ENCODE results near the gene CEACAM3.
"Not testable (repeated sequence)": the region's sequence is repeated elsewhere in the genome, so short reads cannot be mapped to it uniquely, and the experiment has no call there.

The CEACAM3 gene

GRCh38 chr19:41771410-41771809 lies 25.0 kb upstream of the CEACAM3 start:
- Histone ChIP-seq H3K9ac (ENCODE audit: low read depth, low read length) (no peak overlapping the region), H3K4me1 (ENCODE audit: control insufficient read depth, insufficient read depth, low read length) (no peaks in the 10 kb centered on the region), H3K4me3 (ENCODE audit: low read length) (no peak overlapping the region), H3K4me2 (ENCODE audit: low read length) (no peak overlapping the region), H3K27me3 (ENCODE audit: control insufficient read depth, insufficient read depth, low read length) (peaks cover 9% of the 10 kb centered on the region), H3K9me3 (replicated peaks; ENCODE audit: low read length) (no peaks in the 10 kb centered on the region), H3K36me3 (ENCODE audit: insufficient read depth, low read length) (no peaks in the 10 kb centered on the region)

GRCh38 chr19:41774515-41774980 lies 21.8 kb upstream of the CEACAM3 start:
- Histone ChIP-seq H3K9ac (ENCODE audit: low read depth, low read length) (no peak overlapping the region), H3K4me2 (ENCODE audit: low read length) (no peak overlapping the region), H3K4me3 (ENCODE audit: low read length) (no peak overlapping the region), H3K36me3 (ENCODE audit: insufficient read depth, low read length) (no peaks in the 10 kb centered on the region), H3K4me1 (ENCODE audit: control insufficient read depth, insufficient read depth, low read length) (no peaks in the 10 kb centered on the region), H3K27me3 (ENCODE audit: control insufficient read depth, insufficient read depth, low read length) (peaks cover 15% of the 10 kb centered on the region), H3K9me3 (replicated peaks; ENCODE audit: low read length) (no peaks in the 10 kb centered on the region)

DNA sequence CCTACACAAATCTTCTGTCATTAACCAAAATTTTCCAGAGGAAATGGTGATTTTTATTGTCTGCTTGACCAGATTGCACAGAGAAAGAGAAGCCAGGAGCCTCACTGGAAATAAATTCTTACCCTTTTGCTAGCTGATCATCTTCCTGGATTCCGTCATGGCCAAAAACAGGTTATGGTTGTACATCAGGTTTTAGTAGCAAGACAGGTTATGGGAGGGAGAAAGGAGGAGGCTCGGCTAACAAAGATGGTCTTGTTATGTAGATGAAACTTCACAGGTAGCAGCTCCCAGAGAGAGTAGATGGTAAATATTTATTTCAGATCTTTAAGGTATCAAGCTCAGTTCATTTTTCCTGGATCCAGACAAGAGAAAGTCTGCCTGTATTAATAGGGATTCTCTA lies 19.7 kb upstream of the CEACAM3 start:
- H3K4me3 ChIP-seq (ENCODE audit: low read length): no peak overlapping the region
- H3K36me3 ChIP-seq (ENCODE audit: insufficient read depth, low read length): no peaks in the 10 kb centered on the region
- no peaks in the 10 kb centered on the region for H3K4me1 ChIP-seq (ENCODE audit: control insufficient read depth, insufficient read depth, low read length)
- H3K4me2 ChIP-seq (ENCODE audit: low read length): no peak overlapping the region
- H3K9ac ChIP-seq (ENCODE audit: low read depth, low read length): no peak overlapping the region
- H3K27me3 ChIP-seq (ENCODE audit: control insufficient read depth, insufficient read depth, low read length): peaks cover 19% of the 10 kb centered on the region
- no peaks in the 10 kb centered on the region for H3K9me3 ChIP-seq (replicated peaks; ENCODE audit: low read length)

- H3K9me3 ChIP-seq (replicated peaks; ENCODE audit: low read length): no peaks in the 10 kb centered on the region
- no peak overlapping the region for H3K4me3 ChIP-seq (ENCODE audit: low read length)
- H3K9ac ChIP-seq (ENCODE audit: low read depth, low read length): no peak overlapping the region
- no peaks in the 10 kb centered on the region for H3K36me3 ChIP-seq (ENCODE audit: insufficient read depth, low read length)
- H3K4me1 ChIP-seq (ENCODE audit: control insufficient read depth, insufficient read depth, low read length): no peaks in the 10 kb centered on the region
- no peak overlapping the region for H3K4me2 ChIP-seq (ENCODE audit: low read length)
- peaks cover 32% of the 10 kb centered on the region for H3K27me3 ChIP-seq (ENCODE audit: control insufficient read depth, insufficient read depth, low read length)
These were observed 12.8 kb upstream of the CEACAM3 start for GRCh38 chr19:41783612-41784011.

DNA sequence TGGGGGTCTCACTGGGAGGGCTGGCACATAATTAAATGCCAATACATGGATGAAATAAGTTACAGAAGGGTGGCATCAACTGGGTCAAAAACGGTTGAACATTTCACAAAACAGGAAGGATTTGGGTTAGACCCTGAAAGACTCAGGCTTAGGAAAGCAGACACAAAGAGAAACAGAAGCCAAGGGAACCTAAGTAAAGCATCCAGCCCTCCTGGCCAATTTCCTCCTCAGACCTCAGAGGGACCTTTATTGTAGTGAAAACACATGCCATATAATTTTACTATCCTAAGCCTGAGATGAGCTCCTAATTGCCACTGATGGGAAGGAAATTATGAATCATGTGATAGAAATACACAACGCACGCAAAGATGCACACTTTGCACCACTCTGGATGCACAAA lies 12.1 kb upstream of the CEACAM3 start:
- Histone ChIP-seq H3K27me3 (ENCODE audit: control insufficient read depth, insufficient read depth, low read length) (peaks cover 32% of the 10 kb centered on the region), H3K36me3 (ENCODE audit: insufficient read depth, low read length) (no peaks in the 10 kb centered on the region), H3K9ac (ENCODE audit: low read depth, low read length) (no peak overlapping the region), H3K4me1 (ENCODE audit: control insufficient read depth, insufficient read depth, low read length) (no peaks in the 10 kb centered on the region), H3K9me3 (replicated peaks; ENCODE audit: low read length) (no peaks in the 10 kb centered on the region), H3K4me3 (ENCODE audit: low read length) (no peak overlapping the region), H3K4me2 (ENCODE audit: low read length) (no peak overlapping the region)

DNA sequence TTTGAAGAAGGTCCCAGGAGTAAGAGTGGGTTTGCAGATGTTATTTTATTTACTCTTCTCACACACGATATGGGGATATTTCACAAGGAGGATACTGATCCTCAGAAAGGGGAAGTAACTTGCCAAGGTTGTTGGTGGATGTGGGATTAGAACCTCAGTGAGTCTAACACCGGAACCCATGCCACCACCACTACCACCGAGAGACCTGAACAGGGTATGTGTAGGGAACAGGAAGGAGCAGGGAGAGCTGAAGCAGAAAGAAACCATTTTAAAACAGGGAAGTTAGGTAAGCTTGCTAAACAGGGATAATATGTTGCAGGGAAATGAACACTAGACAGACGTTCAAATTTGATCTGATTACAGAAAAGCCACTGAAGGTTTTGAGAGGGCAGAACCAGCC lies 11.6 kb upstream of the CEACAM3 start:
- Histone ChIP-seq H3K36me3 (ENCODE audit: insufficient read depth, low read length) (no peaks in the 10 kb centered on the region), H3K4me1 (ENCODE audit: control insufficient read depth, insufficient read depth, low read length) (no peaks in the 10 kb centered on the region), H3K4me2 (ENCODE audit: low read length) (no peak overlapping the region), H3K9me3 (replicated peaks; ENCODE audit: low read length) (no peaks in the 10 kb centered on the region), H3K4me3 (ENCODE audit: low read length) (no peak overlapping the region), H3K9ac (ENCODE audit: low read depth, low read length) (no peak overlapping the region), H3K27me3 (ENCODE audit: control insufficient read depth, insufficient read depth, low read length) (peaks cover 32% of the 10 kb centered on the region)

DNA sequence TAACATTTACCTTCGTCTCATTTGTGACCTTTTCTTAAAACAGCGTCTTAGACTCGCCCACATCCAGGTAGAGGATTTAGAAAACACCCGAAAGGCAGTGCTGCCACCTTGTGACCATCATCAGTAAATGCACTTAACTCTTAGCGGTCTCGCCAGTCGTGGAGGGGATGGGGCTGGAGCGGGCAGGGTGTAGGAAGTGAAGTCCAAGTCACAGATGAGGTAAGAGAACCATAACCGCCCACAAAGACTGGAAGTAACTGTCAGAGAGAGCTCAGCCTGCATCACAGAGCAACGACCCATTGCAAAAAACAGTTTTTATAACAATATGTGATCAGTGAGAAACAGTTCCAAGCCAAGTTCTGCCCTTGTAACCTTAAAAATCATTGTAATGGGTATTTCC lies 10.7 kb upstream of the CEACAM3 start:
- Histone ChIP-seq H3K4me1 (ENCODE audit: control insufficient read depth, insufficient read depth, low read length) (no peaks in the 10 kb centered on the region), H3K36me3 (ENCODE audit: insufficient read depth, low read length) (no peaks in the 10 kb centered on the region), H3K27me3 (ENCODE audit: control insufficient read depth, insufficient read depth, low read length) (peaks cover 28% of the 10 kb centered on the region), H3K9me3 (replicated peaks; ENCODE audit: low read length) (no peaks in the 10 kb centered on the region), H3K4me2 (ENCODE audit: low read length) (no peak overlapping the region), H3K9ac (ENCODE audit: low read depth, low read length) (no peak overlapping the region), H3K4me3 (ENCODE audit: low read length) (no peak overlapping the region)

DNA sequence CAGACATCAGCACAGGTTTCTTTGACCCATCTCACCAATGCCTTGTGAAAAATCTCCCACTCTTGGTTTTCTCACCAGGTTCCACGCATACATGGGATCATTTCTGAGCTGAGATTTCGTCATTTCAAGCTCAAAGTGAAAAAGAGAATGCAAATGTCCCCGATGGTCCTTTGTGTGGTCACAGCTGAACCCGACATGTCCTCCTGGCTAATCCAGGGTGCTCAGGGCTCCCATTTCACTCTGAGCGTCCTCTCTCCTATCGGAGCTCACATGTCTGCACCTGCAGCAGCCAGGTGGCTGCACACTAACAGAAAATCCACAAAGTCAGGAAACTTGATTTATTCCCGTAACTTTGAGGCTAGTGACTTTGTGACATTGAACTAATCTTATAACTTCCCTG lies 9.3 kb upstream of the CEACAM3 start:
- H3K4me3 ChIP-seq (ENCODE audit: low read length): no peak overlapping the region
- H3K4me2 ChIP-seq (ENCODE audit: low read length): no peak overlapping the region
- no peaks in the 10 kb centered on the region for H3K4me1 ChIP-seq (ENCODE audit: control insufficient read depth, insufficient read depth, low read length)
- no peak overlapping the region for H3K9ac ChIP-seq (ENCODE audit: low read depth, low read length)
- no peaks in the 10 kb centered on the region for H3K36me3 ChIP-seq (ENCODE audit: insufficient read depth, low read length)
- H3K9me3 ChIP-seq (replicated peaks; ENCODE audit: low read length): no peaks in the 10 kb centered on the region
- H3K27me3 ChIP-seq (ENCODE audit: control insufficient read depth, insufficient read depth, low read length): peaks cover 34% of the 10 kb centered on the region

DNA sequence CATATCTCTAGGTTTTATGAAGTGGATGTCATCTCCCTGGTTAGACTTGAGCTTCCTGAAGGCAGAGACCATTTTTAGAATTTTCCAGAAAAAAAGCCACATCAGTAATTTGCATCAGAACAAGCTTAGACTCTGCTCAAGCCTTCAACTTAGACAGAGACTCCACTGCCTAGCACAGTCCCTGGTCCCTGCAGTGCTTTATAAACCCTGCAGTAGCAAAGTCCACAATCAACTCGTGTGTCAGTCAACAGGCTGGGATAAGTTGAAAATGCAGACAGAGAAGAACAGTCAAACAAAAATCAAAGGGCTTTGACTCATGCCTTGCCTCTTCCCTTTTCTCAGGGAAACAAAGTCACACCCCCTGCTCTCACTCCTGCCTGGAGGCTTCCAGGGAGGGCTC lies 7.9 kb upstream of the CEACAM3 start:
- not testable (repeated sequence) for H3K4me2 ChIP-seq (ENCODE audit: low read length); H3K9me3 ChIP-seq (replicated peaks; ENCODE audit: low read length); H3K36me3 ChIP-seq (ENCODE audit: insufficient read depth, low read length); H3K4me1 ChIP-seq (ENCODE audit: control insufficient read depth, insufficient read depth, low read length); H3K4me3 ChIP-seq (ENCODE audit: low read length); H3K9ac ChIP-seq (ENCODE audit: low read depth, low read length)
- peaks cover 39% of the 10 kb centered on the region for H3K27me3 ChIP-seq (ENCODE audit: control insufficient read depth, insufficient read depth, low read length)

DNA sequence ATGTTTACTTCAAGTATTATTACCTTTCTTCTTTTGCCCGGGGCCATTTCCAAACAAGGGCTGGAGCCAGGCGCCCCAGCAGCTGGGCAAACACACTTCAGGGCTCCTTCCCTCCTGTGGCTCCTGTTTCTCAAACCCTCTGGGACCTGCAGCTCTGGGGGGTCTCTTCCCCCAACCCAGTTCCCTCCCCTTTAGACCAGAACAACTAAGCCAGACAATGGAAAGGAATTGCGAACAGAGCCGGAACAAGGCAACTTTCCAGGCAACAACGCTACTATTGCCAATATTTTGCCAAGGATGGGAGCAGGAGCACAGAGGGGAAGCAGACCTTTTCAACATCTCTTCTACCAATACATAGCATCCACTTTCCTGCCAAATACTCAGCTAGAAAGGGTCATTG lies 7.3 kb upstream of the CEACAM3 start:
- not testable (repeated sequence) for H3K9ac ChIP-seq (ENCODE audit: low read depth, low read length)
- H3K27me3 ChIP-seq (ENCODE audit: control insufficient read depth, insufficient read depth, low read length): peaks cover 39% of the 10 kb centered on the region

DNA sequence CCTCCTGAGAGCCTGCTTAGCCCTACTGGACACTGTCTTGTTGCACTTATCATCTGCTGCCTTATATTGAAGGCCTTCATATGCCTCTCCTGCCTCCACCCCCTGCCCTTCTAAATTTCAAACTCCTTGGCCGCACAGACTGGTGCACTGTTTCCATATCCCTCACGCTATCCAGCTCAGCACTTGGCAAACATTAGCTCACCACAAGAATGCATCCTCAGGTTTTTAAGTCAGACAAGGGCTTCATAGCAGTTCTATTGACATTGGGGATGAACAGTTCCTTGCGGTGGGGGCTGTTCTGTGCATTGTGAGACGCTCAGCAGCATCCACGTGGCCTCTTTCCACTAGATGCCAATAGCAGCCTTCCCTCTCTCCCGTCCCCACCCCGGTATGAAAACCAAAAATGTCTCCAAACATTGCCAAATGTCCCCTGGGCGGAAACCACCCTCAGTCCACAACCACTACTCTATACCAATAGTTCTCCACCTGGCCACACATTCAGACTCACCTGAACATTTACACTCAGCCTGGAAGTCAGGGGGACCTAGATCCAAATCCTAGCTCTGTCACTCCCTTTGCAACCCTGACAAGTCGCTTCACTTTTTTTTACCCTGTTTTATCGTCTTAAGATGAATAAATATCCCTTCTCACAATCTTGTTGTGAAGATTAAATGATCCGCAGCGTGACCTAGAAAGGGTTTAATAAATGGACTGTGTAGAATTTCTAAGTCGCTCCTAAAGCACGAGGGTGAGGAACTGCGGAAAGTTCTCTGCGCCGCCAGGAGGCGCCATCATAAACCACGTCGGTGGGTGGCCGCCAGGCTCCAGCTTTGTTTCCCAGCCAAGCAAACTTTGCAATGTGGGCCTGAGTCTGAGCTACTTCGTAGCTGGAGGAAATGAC lies 3.6 kb upstream of the CEACAM3 start:
- H3K9me3 ChIP-seq (replicated peaks; ENCODE audit: low read length): no peaks in the 10 kb centered on the region
- peaks cover 26% of the 10 kb centered on the region for H3K27me3 ChIP-seq (ENCODE audit: control insufficient read depth, insufficient read depth, low read length)
- no peaks in the 10 kb centered on the region for H3K36me3 ChIP-seq (ENCODE audit: insufficient read depth, low read length)
- H3K4me1 ChIP-seq (ENCODE audit: control insufficient read depth, insufficient read depth, low read length): no peaks in the 10 kb centered on the region
- no peak overlapping the region for H3K4me2 ChIP-seq (ENCODE audit: low read length)
- H3K9ac ChIP-seq (ENCODE audit: low read depth, low read length): no peak overlapping the region
- no peak overlapping the region for H3K4me3 ChIP-seq (ENCODE audit: low read length)

More for the DNA sequence above, 7.3 kb upstream of the CEACAM3 start:
- H3K36me3 ChIP-seq (ENCODE audit: insufficient read depth, low read length); H3K9me3 ChIP-seq (replicated peaks; ENCODE audit: low read length); H3K4me1 ChIP-seq (ENCODE audit: control insufficient read depth, insufficient read depth, low read length); H3K4me2 ChIP-seq (ENCODE audit: low read length); H3K4me3 ChIP-seq (ENCODE audit: low read length): not testable (repeated sequence)

GRCh38 chr19:41793414-41793727 lies 3.0 kb upstream of the CEACAM3 start:
- H3K9ac ChIP-seq (ENCODE audit: low read depth, low read length): no peak overlapping the region
- H3K36me3 ChIP-seq (ENCODE audit: insufficient read depth, low read length): no peaks in the 10 kb centered on the region
- H3K4me2 ChIP-seq (ENCODE audit: low read length): no peak overlapping the region
- peaks cover 26% of the 10 kb centered on the region for H3K27me3 ChIP-seq (ENCODE audit: control insufficient read depth, insufficient read depth, low read length)
- no peak overlapping the region for H3K4me3 ChIP-seq (ENCODE audit: low read length)
- H3K9me3 ChIP-seq (replicated peaks; ENCODE audit: low read length): no peaks in the 10 kb centered on the region
- H3K4me1 ChIP-seq (ENCODE audit: control insufficient read depth, insufficient read depth, low read length): no peaks in the 10 kb centered on the region
